Measurements from ENCODE around the gene MEIOB. TPM values are rescaled to one million over a fixed set of nuclear protein-coding genes. Genes with fewer than 3 reads are reported as not detected.
"Not testable (repeated sequence)": the region's sequence is repeated elsewhere in the genome, so short reads cannot be mapped to it uniquely, and the experiment has no call there.

MEIOB gene
- total RNA-seq, 1 experiment from 2014 or later, result not detected

DNA sequence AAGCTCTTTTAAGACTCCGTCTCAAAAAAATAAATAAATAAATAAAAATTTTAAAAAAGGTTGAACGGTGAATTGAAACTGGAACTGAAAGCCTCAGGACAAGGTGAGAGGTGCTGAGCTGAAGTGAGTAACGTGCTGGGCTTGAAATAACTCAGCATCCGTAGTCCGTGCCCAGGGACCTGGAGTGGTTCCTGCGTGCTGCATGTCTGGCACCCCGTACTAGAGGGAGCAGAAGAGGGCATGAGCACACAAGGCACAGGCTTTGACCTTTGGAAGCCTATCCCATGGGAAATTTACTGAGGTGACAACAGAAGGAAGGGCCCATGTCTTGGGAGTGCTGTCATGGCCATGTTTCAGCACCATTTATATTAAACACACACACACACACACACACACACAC lies 4.5 kb upstream of the MEIOB start:
- ChIA-PET CTCF (interaction anchor here (0.6 to 1.5 kb wide), 2 partner anchors 14 to 118 kb away, joined by 3 read pairs; no protein-coding TSS in a partner anchor), POLR2A (interaction anchor here (0.7 kb wide), 1 partner anchor 532 kb away, joined by 3 read pairs; no protein-coding TSS in a partner anchor)
- H3K36me3 Mint-ChIP-seq (ENCODE audit: insufficient read depth, unreplicated experiment), result no peaks in the 10 kb centered on the region
- no TSS peak for BruUV-seq (replicated peaks)
- no peak overlapping the region for H3K27ac Mint-ChIP-seq (ENCODE audit: low read depth, unreplicated experiment)
- no peak overlapping the region for H3K4me3 Mint-ChIP-seq (ENCODE audit: unreplicated experiment)
- TF ChIP-seq, protein P1, sequence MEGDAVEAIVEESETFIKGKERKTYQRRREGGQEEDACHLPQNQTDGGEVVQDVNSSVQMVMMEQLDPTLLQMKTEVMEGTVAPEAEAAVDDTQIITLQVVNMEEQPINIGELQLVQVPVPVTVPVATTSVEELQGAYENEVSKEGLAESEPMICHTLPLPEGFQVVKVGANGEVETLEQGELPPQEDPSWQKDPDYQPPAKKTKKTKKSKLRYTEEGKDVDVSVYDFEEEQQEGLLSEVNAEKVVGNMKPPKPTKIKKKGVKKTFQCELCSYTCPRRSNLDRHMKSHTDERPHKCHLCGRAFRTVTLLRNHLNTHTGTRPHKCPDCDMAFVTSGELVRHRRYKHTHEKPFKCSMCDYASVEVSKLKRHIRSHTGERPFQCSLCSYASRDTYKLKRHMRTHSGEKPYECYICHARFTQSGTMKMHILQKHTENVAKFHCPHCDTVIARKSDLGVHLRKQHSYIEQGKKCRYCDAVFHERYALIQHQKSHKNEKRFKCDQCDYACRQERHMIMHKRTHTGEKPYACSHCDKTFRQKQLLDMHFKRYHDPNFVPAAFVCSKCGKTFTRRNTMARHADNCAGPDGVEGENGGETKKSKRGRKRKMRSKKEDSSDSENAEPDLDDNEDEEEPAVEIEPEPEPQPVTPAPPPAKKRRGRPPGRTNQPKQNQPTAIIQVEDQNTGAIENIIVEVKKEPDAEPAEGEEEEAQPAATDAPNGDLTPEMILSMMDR (IDR thresholded peaks at IDR 0.05; ENCODE audit: unreplicated experiment), result no peak
- no peak for DNase-seq (ENCODE audit: unreplicated experiment)
- H3K9me3 Mint-ChIP-seq (ENCODE audit: unreplicated experiment), result no peaks in the 10 kb centered on the region
- intact Hi-C loops (cut with micrococcal nuclease), result no loop called here
- H3K4me1 Mint-ChIP-seq (ENCODE audit: insufficient read depth, unreplicated experiment), result no peaks in the 10 kb centered on the region
- H3K27me3 Mint-ChIP-seq (ENCODE audit: insufficient read depth, unreplicated experiment), result no peaks in the 10 kb centered on the region

DNA sequence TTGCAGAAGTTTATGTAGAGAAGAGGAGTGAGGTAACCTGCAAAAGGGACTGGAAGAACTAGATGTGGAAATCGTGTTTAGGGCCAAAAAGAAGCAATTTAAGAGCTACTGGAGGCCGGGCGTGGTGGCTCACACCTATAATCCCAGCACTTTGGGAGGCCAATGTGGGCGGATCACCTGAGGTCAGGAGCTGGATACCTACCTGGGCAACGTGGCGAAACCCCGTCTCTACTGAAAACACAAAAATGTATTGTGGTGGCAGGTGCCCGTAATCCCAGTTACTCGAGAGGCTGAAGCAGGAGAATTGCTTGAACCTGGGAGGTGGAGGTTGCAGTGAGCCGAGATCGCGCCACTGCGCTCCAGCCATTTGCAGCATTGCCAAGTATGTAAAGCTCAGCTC lies 4.1 kb upstream of the MEIOB start:
- H3K9me3 Mint-ChIP-seq (ENCODE audit: unreplicated experiment); H3K27me3 Mint-ChIP-seq (ENCODE audit: insufficient read depth, unreplicated experiment); BruUV-seq (replicated peaks); H3K36me3 Mint-ChIP-seq (ENCODE audit: insufficient read depth, unreplicated experiment); intact Hi-C loops (cut with micrococcal nuclease); H3K27ac Mint-ChIP-seq (ENCODE audit: low read depth, unreplicated experiment); H3K4me1 Mint-ChIP-seq (ENCODE audit: insufficient read depth, unreplicated experiment); H3K4me3 Mint-ChIP-seq (ENCODE audit: unreplicated experiment); DNase-seq (ENCODE audit: unreplicated experiment): not testable (repeated sequence)
- ChIA-PET CTCF (interaction anchor here (0.6 to 1.5 kb wide), 2 partner anchors 13 to 118 kb away, joined by 3 read pairs; no protein-coding TSS in a partner anchor), POLR2A (interaction anchor here (0.7 kb wide), 1 partner anchor 532 kb away, joined by 3 read pairs; no protein-coding TSS in a partner anchor)

DNA sequence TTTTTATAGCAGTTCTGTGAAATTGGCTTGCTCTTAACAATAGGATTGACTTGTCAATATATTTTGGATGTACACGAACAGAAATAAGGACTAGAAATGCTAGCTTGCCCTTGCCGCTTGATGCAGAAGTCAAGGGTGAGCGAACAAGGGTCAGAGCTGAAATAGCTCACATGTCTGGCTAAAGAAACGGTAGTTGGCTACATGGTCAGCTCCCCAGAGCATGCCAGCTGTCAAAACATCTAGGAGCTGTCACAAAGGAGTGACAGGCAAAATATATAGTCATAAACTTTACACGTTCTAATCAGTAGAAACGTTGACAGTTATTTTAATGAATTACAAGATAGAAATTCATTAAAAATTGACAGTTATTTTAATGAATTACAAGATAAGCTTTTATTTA lies 2.9 kb upstream of the MEIOB start:
- POLR2A ChIA-PET, result no interaction called here
- H3K27ac Mint-ChIP-seq (ENCODE audit: low read depth, unreplicated experiment), result no peak overlapping the region
- intact Hi-C loops (cut with micrococcal nuclease), result no loop called here
- no peak for DNase-seq (ENCODE audit: unreplicated experiment)
- H3K9me3 Mint-ChIP-seq (ENCODE audit: unreplicated experiment), result no peaks in the 10 kb centered on the region
- no peak overlapping the region for H3K4me3 Mint-ChIP-seq (ENCODE audit: unreplicated experiment)
- no peaks in the 10 kb centered on the region for H3K36me3 Mint-ChIP-seq (ENCODE audit: insufficient read depth, unreplicated experiment)
- no TSS peak for BruUV-seq (replicated peaks)
- peaks cover 12% of the 10 kb centered on the region for H3K4me1 Mint-ChIP-seq (ENCODE audit: insufficient read depth, unreplicated experiment)
- TF ChIP-seq, protein P1 (IDR thresholded peaks at IDR 0.05; ENCODE audit: unreplicated experiment), result no peak
- H3K27me3 Mint-ChIP-seq (ENCODE audit: insufficient read depth, unreplicated experiment), result no peaks in the 10 kb centered on the region
- CTCF ChIA-PET, result no interaction called here

DNA sequence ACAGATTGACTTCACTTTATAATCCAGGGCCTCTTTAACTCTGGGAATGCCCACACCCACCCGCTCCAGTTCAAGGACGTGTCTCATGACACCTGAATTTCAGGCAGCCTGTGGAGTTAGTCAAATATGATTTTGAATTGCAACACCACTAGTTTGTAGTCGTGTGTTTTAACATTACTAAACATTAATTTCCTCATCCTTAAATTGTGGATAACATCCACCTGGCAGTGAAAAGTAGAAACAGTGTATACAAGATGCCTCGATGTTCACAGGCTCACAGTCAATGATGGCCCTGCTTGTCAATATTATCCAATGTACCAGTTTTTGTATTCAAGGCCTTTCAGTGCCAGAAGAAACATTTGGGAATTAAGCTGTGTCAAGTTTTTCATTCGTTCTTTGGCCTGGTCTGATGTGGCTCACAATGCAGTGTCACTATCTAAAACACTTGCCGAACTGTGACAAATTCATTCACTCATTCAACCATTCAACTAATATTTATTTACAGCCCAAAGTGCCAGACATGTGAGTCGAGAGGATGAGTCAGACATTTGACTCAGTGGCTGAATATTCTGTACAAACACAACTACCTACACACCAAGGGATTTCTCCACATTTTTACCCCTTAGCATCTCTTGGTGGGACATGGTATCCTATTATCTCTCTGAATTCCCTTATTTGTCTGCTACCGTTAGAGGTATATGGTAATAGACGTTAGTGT lies 1.4 kb downstream of the MEIOB start:
- Mint-ChIP-seq H3K27ac (ENCODE audit: low read depth, unreplicated experiment) (peak overlapping the region; percentile 75), H3K4me1 (ENCODE audit: insufficient read depth, unreplicated experiment) (peaks cover 12% of the 10 kb centered on the region), H3K27me3 (ENCODE audit: insufficient read depth, unreplicated experiment) (no peaks in the 10 kb centered on the region), H3K9me3 (ENCODE audit: unreplicated experiment) (no peaks in the 10 kb centered on the region), H3K36me3 (ENCODE audit: insufficient read depth, unreplicated experiment) (no peaks in the 10 kb centered on the region), H3K4me3 (ENCODE audit: unreplicated experiment) (peak overlapping the region; percentile 8)
- DNase-seq (ENCODE audit: unreplicated experiment), result peak; percentile 62
- ChIA-PET CTCF (interaction anchor here (0.7 to 10.8 kb wide), 6 partner anchors 9 to 59 kb away, joined by 3 to 105 read pairs (median 4); no protein-coding TSS in a partner anchor), POLR2A (interaction anchor here (0.6 to 1.6 kb wide), 11 partner anchors 9 to 1620 kb away, joined by 3 to 6 read pairs (median 3); partner anchors contain the start of genes MSRB1 and RPS2)
- intact Hi-C loops (cut with micrococcal nuclease), result no loop called here
- TF ChIP-seq, protein P1 (IDR thresholded peaks at IDR 0.05; ENCODE audit: unreplicated experiment), result no peak
- BruUV-seq (replicated peaks), result no TSS peak
